Kidney (tissue), 14 donors: ENCODE data around the gene TLX1. TPM values are rescaled to one million over a fixed set of nuclear protein-coding genes. Genes with fewer than 3 reads are reported as not detected.

Experiments used
- DNase-seq, 5 donors: peaks; one replicate each; pipeline ENCODE4 v3.0.0-alpha.2; 2013 to 2020
- FAIRE-seq: peaks from 2 replicates; lab custom pipeline; 2012; peaks lifted over from hg19 to GRCh38; lab: Jason Lieb, UNC
- H3K27ac ChIP-seq, 2 donors: one replicate each; pipeline ENCODE4 v1.7.0; 2013; ENCODE audit warnings: low read depth in 2 of 2, low read length in 2 of 2, inconsistent platforms in 1 of 2
- H3K27me3 ChIP-seq: one replicate; pipeline ENCODE4 v1.7.1; 2013; ENCODE audit warnings: low read length, inconsistent platforms; ENCODE audit not compliant: control insufficient read depth, insufficient read depth
- H3K36me3 ChIP-seq, 3 donors: one replicate each; pipeline versions ENCODE4 v1.7.0 to v1.7.1; 2013; ENCODE audit warnings: low read length in 3 of 3, control low read depth in 1 of 3, inconsistent platforms in 1 of 3; ENCODE audit not compliant: insufficient read depth in 3 of 3, control insufficient read depth in 2 of 3
- H3K4me1 ChIP-seq, 3 donors: one replicate each; pipeline versions ENCODE4 v1.7.0 to v1.7.1; 2013; ENCODE audit warnings: low read length in 3 of 3, inconsistent platforms in 1 of 3, low read depth in 1 of 3; ENCODE audit not compliant: control insufficient read depth in 2 of 3, insufficient read depth in 2 of 3
- H3K4me3 ChIP-seq, 3 donors: one replicate each; pipeline versions ENCODE4 v1.7.0 to v1.8.1; 2013; ENCODE audit warnings: low read length in 3 of 3, control low read depth in 1 of 3, inconsistent platforms in 1 of 3
- H3K9ac ChIP-seq, 3 donors: one replicate each; pipeline versions ENCODE4 v1.7.0 to v1.7.1; 2013; ENCODE audit warnings: low read length in 3 of 3, control low read depth in 1 of 3, inconsistent platforms in 1 of 3
- H3K9me3 ChIP-seq, 3 donors: one replicate each; pipeline versions ENCODE4 v1.7.0 to v1.7.1; 2013; ENCODE audit warnings: low read length in 3 of 3, control low read depth in 1 of 3, inconsistent platforms in 1 of 3; ENCODE audit not compliant: control insufficient read depth in 2 of 3, insufficient read depth in 1 of 3
- intact Hi-C: fragments of 100-400 bp; cut with DNase I; formaldehyde crosslinking; loops from one replicate; pipeline ENCODE4 v1.11.1; 2022
- polyA plus RNA-seq: library from polyadenylated mRNA; stranded (reverse); fragments of 350-450 nt; fragmentation: Illumina TruSeq; extraction: RNeasy Lipid Tissue Mini Kit (QIAGEN cat#74804); gene quantifications from one replicate; pipeline ENCODE4 v1.2.3, GENCODE V29; 2014; ENCODE audit warnings: low read depth, low replicate concordance; ENCODE audit not compliant: insufficient read depth
- total RNA-seq: library from RNA; stranded (reverse); fragmentation: NEBNext Ultra II Directional; extraction: Animal tissue kit (Norgen Biotek cat#: 25700); gene quantifications from one replicate; pipeline ENCODE4 v1.2.1, GENCODE V29; 2021
- TF ChIP-seq, protein P1 (sequence below): IDR thresholded peaks from 3 replicates; pipeline ENCODE4 v1.5.1; 2012; ENCODE audit warnings: mild to moderate bottlenecking, moderate library complexity, borderline replicate concordance; ENCODE audit not compliant: insufficient read depth; ENCODE audit errors: extremely low read depth
- donor health status: control.
- donor health status: control.
- donor health status: control.
- donor health status: control.
- donor health status: control.
- donor health status: DM: yes; HTN: yes; CAD: no.
- donor health status: Normal renal cell carcinoma (clear cell type).

The TLX1 gene
- total and polyA plus RNA-seq, 2 donors from 2014 or later, result not detected

DNA sequence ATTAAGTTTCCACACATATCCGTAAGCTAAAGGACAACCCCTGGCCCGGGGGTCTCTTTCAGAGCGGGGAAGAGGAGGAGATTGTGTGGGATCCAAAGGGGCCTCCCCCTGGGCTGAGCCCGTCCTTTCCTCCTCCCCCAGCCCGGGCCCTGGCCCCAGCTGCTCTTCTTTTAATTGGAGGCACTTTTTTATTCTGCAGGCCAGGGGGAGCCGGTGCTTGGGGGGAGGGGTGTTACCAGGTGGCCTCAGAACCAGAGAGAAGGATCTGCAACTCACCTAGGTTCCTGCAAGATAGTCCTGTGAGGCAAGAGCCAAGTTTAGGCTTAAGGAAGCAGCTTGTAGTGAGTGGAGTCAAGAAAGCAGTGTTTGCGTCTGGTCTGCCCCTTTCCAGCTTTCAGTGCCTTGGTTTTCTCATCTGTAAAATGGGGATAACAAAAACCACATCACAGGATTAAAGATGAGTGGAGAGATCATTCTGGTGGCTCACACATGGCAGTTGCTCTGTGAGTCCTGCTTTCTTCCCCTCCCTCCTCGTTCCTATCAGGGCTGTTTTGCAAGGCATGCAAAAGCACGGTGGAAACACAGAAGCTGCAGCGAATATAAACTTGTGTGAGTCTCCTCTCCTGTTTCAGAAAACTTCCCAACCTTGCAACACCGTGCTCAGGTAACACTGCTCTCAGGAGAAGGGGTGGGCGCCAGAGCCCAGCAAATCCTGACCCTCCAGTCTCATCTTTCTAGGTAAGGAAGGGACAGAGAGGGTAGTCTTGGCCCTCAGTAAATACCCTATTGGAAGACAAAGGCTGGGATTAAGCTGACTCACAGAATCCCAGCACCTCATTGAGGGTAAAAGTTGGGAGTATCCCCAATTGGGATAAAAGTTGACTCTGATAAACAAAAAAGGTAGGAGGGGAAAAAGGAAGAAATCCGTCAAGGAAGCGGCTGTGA lies 4.1 kb upstream of the TLX1 start:
- H3K9me3 ChIP-seq, result no peaks in the 10 kb centered on the region
- TF ChIP-seq, protein P1, sequence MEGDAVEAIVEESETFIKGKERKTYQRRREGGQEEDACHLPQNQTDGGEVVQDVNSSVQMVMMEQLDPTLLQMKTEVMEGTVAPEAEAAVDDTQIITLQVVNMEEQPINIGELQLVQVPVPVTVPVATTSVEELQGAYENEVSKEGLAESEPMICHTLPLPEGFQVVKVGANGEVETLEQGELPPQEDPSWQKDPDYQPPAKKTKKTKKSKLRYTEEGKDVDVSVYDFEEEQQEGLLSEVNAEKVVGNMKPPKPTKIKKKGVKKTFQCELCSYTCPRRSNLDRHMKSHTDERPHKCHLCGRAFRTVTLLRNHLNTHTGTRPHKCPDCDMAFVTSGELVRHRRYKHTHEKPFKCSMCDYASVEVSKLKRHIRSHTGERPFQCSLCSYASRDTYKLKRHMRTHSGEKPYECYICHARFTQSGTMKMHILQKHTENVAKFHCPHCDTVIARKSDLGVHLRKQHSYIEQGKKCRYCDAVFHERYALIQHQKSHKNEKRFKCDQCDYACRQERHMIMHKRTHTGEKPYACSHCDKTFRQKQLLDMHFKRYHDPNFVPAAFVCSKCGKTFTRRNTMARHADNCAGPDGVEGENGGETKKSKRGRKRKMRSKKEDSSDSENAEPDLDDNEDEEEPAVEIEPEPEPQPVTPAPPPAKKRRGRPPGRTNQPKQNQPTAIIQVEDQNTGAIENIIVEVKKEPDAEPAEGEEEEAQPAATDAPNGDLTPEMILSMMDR, result no peak
- H3K36me3 ChIP-seq, result no peaks in the 10 kb centered on the region
- FAIRE-seq (no peak), DNase-seq (no peak)
- peaks cover 0 to 2% (median 0%) of the 10 kb centered on the region in 3 donors for H3K4me1 ChIP-seq
- H3K9ac ChIP-seq, result no peak overlapping the region
- peaks cover 73% of the 10 kb centered on the region for H3K27me3 ChIP-seq
- intact Hi-C loops, result no loop called here
- H3K4me3 ChIP-seq, result no peak overlapping the region
- H3K27ac ChIP-seq, result no peak overlapping the region

- no peaks in the 10 kb centered on the region for H3K36me3 ChIP-seq
- DNase-seq, result no peak
- no peak overlapping the region for H3K9ac ChIP-seq
- H3K27me3 ChIP-seq, result peaks cover 75% of the 10 kb centered on the region
- intact Hi-C loops, result no loop called here
- no peak overlapping the region for H3K4me3 ChIP-seq
- no peak overlapping the region for H3K27ac ChIP-seq
- FAIRE-seq, result no peak
- H3K4me1 ChIP-seq, result peaks cover 0 to 2% (median 0%) of the 10 kb centered on the region in 3 donors
- H3K9me3 ChIP-seq, result no peaks in the 10 kb centered on the region
- TF ChIP-seq, protein P1, result no peak
Observed at GRCh38 chr10:101130141-101130540, 959 bp upstream of the TLX1 start.

- peaks cover 0 to 2% (median 0%) of the 10 kb centered on the region in 3 donors for H3K4me1 ChIP-seq
Observed at GRCh38 chr10:101131962-101132635, 999 bp downstream of the TLX1 start.

More at GRCh38 chr10:101131962-101132635, 999 bp downstream of the TLX1 start:
- TF ChIP-seq, protein P1, result no peak
- Histone ChIP-seq H3K9ac (no peak overlapping the region), H3K27me3 (peaks cover 77% of the 10 kb centered on the region), H3K4me3 (no peak overlapping the region), H3K27ac (no peak overlapping the region), H3K36me3 (no peaks in the 10 kb centered on the region), H3K9me3 (no peaks in the 10 kb centered on the region)
- peak in 1 of 5 donors; percentile 61 for DNase-seq
- intact Hi-C loops, result no loop called here
- FAIRE-seq, result no peak
